ENCODE measurements around the gene UBAC1. TPM values are rescaled to one million over a fixed set of nuclear protein-coding genes. Genes with fewer than 3 reads are reported as not detected.

The UBAC1 gene
- total and polyA plus RNA-seq, 9 of the 15 experiments (the other 6 are each of a cell fraction or from before 2014, with no cell fraction given) = 94.0 to 399 (median 228) TPM

DNA sequence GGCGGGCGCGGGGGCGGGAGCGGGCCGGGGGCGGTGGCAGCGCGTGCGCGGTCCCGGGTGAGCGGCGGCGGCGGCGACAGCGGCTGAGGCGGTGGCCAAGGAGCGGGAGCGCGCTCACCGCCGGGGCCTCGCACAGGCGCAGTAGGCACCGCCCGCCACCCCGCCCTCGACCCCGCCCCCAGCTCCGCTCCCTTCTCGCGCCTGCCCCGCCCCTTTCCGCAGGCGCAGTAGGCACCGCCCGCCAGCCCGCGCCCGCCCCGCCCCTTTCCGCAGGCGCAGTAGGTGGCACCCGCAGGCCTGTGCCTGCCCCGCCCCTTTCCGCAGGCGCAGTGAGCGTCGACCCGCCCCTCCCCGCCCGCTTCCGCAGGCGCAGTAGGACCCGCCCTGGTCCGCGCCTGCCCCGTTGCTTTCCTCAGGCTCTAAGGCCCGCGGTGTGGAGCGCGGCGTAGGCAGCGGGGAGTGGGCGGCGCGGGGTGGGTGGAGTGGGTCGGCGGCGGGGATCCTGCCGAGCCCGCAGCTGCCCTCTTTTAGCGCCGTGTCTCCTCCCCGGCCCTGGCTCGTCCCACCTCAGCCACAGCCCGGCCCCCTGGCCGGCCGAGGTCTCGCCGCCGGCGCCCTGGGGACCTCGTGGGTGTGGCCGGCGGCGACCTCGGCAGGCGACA is 53.6 kb downstream of the UBAC1 start, which contains the start of gene CAMSAP1 (continued):
- TF ChIP-seq ATF3 (IDR thresholded peaks at IDR 0.05) (no peak), ATF3 (CRISPR knock-in tag; conservative IDR thresholded peaks at IDR 0.05) (no peak), ZNF699 (CRISPR knock-in tag; IDR thresholded peaks at IDR 0.05; ENCODE audit: insufficient replicate concordance) (no peak), UBTF (IDR thresholded peaks at IDR 0.05; ENCODE audit: borderline replicate concordance in 1 of 2, low read depth in 2 of 2, low read length in 2 of 2) (no peak), ZKSCAN8 (CRISPR knock-in tag; IDR thresholded peaks at IDR 0.05) (no peak), USF2 (CRISPR knock-in tag; IDR thresholded peaks at IDR 0.05) (no peak), MBD2 (IDR thresholded peaks at IDR 0.05; ENCODE audit: borderline replicate concordance, low read depth) (peak; percentile 26; the same call in 1 of the 2 replicates), SRSF7 (optimal IDR thresholded peaks at IDR 0.05; ENCODE audit: low read depth, low read length) (no peak)
